HEK293T (cell line): Measurements from ENCODE around the gene VOPP1.

Experiments used
- ARNT ChIP-seq: fragments of 450-650 bp; IDR thresholded peaks from 2 replicates; pipeline ENCODE4 v1.6.1; 2017; ENCODE audit warnings: mild to moderate bottlenecking
- BHLHE40 ChIP-seq: fragments of 450-650 bp; IDR thresholded peaks from 2 replicates; pipeline ENCODE4 v1.6.1; 2016; ENCODE audit warnings: mild to moderate bottlenecking, moderate library complexity, borderline replicate concordance
- ELF4 ChIP-seq: fragments of 450-650 bp; IDR thresholded peaks from 2 replicates; pipeline ENCODE4 v1.6.1; 2017; ENCODE audit warnings: antibody characterized with exemption
- FOXA1 ChIP-seq: fragments of 450-650 bp; IDR thresholded peaks from 2 replicates; pipeline ENCODE4 v1.6.1; 2016; ENCODE audit warnings: mild to moderate bottlenecking
- FOXM1 ChIP-seq: fragments of 450-650 bp; IDR thresholded peaks from 2 replicates; pipeline ENCODE4 v1.6.1; 2017; ENCODE audit warnings: mild to moderate bottlenecking, borderline replicate concordance
- LEF1 ChIP-seq: fragments of 450-650 bp; IDR thresholded peaks from 2 replicates; pipeline ENCODE4 v1.6.1; 2017; ENCODE audit warnings: mild to moderate bottlenecking, borderline replicate concordance
- SP1 ChIP-seq: fragments of 450-650 bp; IDR thresholded peaks from 2 replicates; pipeline ENCODE4 v1.6.1; 2017
- SUZ12 ChIP-seq: fragments of 450-650 bp; IDR thresholded peaks from 2 replicates; pipeline ENCODE4 v1.6.1; 2016; ENCODE audit warnings: mild to moderate bottlenecking
- ZNF384 ChIP-seq: fragments of 450-650 bp; IDR thresholded peaks from 2 replicates; pipeline ENCODE4 v1.6.1; 2016

DNA sequence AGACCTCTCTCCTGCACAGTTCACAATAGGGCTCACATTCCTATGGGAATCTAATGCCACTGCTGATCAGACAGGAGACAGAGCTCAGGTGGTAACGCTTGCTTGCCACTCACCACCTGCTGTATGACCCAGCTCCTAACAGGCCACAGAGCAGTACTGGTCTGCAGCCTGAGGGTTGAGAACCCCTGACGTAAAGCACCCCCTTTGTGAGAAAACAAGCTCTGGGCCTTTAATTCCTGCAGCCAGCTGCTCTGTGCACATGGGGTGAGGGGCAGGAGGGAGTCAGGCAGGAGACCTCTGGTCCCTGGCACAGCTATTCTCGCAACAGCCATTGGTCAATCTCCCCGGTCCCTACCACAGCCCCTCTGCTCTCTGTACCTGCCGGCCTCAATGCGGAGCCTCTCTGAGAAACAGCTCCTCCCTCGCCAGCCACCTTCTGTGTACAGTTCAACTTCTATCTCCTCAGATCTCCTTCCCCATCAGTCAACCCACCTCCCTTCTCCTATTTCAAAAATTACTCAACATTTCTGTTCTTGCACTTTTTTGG lies 105.2 kb downstream of the VOPP1 start:
- TF ChIP-seq BHLHE40: no peak
- TF ChIP-seq FOXA1: no peak
- no peak for TF ChIP-seq SP1
- no peak for TF ChIP-seq SUZ12
- no peak for TF ChIP-seq ELF4
- TF ChIP-seq LEF1: no peak
- no peak for TF ChIP-seq FOXM1
- TF ChIP-seq ZNF384: no peak
- no peak for TF ChIP-seq ARNT
